Hepatic stellate cell (primary cell): Measurements from ENCODE around the gene RSU1.

Source experiments
- DNase-seq: peaks from one replicate; pipeline ENCODE4 v3.0.0; 2011; ENCODE audit warnings: low spot score

The RSU1 gene

DNA sequence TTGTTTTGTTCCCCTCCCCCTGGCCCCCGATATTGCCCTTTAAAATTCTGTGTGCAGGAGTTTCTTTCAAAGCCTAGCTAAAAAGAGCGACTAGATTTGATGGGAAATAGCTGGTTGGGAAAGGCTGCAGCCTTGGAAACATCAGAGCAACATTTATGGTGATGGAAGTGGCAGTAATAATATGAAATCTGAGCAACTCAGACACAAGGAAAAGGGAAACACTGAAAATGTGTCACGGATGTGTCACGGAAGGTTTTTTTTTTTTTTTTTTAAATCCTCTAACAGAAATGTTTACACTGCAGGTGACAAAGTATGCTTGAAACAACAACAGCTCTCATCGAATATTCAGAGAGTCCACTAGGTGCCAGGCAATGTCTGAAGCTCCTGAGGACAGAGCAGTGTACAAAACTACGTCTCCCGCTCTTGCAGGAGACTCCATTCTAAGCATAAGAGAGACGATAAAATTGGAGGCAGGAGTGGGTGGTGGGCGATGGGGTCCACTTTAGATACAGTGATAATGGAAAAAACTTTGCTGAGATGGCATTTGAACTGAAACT is 143.0 kb downstream of the RSU1 start:
- DNase-seq: no peak

DNA sequence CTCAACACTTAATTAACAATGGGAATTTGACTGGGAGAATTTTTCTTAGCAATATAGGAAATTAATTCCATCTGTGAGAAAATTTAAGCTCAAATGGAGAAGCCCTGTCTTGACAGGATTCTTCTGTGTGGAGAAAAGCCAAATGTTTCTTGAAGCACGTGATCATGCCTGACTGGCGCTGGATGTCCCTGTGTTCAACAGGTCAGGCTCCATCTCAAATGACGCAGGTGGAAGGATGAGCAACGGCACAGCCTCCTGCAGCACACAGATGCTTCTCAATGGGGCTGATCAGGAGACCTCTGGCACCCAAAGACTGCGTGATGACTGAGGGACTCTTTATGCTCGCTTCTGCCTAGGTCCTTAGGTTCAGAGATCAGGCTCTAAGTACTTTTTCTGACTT is 143.8 kb downstream of the RSU1 start:
- DNase-seq: no peak

DNA sequence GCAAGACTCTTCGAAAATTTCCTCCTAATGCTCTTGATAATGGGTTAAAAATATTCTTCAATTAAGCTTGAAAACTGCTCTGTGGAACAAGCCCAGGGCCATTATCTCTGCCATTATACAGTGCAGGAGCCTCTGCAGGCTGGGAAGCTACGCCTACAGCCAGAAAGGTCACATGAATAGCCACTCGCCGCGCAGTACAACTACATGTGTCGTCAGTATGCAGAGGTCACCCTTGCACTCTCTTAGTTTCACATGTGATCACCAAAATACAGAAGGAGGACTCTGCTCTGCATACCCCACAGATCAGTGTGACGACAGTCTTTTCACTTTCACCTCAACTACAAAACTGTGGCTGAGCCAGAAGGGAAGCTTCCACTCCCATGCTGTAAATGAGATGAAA is 153.8 kb downstream of the RSU1 start:
- no peak for DNase-seq

DNA sequence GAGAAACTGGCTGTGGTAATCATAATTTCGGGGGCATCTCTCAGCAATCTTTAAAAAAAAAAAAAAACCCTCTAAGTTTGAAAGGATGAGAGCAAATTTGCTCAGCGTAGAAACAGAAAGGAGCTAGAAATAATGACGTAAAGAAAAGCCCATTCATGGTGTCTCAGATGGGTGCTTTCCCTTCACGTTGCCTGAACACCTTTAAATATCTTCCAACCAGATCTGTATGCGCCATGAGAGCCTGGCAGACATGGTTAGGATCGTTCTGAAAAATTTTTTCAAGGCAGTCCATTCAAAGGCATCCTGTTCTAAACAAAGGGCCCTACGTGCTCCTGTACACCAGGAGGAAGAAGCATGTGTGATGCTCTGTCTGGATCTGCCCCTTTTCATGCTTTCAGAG is 154.3 kb downstream of the RSU1 start:
- no peak for DNase-seq

DNA sequence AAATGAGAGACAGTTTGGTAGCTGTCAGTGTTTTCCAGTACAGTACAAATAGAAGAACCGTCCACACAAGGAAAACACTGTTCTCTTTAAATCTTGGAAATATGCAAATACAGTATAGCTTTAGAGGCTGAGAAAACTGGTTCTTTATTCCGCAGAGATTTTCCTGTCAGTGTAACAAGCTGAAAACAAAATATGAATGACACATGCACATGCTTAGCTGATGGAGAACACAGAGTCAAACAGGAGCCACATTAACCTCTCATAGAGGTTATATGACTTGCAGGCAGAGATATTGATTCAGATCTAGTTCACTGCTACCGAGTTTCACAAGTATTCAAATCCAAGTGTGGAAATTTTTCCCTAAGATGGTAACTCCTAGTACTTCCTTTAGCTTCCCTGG is 160.3 kb downstream of the RSU1 start:
- no peak for DNase-seq

DNA sequence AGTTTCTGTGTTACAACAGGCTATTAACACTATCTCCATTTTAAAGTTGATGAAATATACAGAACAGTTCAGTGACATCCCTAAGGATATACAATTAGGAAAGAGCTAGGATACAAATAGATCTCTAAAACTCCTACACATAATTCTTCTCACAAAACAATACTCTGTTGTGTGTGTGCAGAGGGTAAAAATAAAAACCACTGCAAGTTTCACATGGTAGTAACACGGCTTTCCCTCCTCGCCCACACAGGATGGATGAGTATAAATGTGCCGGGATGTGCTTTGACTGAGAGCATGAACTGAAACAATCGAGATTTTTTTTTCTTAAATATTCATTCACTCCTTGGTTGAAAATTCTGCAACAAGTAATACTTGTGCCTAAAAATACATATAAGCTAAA is 164.0 kb downstream of the RSU1 start:
- DNase-seq: no peak

DNA sequence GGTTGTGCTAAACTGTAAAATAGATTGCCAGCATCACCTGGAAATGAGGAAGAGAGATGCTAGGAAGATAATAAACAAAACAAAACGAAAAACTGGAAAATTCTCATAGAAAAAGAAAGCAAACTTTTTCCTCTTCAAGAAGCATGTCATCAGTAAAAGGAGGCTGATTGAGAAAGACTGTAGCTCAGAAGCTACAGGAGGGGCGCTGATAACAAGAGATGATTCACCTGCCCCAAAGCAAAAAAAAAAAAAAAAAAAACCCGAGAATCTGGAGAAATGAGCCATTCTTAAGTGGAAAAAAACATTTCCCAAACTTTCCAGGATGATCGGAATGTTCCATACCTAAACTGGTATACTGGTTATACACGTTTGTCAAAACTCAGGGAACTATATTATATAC is 165.1 kb downstream of the RSU1 start:
- no peak for DNase-seq

DNA sequence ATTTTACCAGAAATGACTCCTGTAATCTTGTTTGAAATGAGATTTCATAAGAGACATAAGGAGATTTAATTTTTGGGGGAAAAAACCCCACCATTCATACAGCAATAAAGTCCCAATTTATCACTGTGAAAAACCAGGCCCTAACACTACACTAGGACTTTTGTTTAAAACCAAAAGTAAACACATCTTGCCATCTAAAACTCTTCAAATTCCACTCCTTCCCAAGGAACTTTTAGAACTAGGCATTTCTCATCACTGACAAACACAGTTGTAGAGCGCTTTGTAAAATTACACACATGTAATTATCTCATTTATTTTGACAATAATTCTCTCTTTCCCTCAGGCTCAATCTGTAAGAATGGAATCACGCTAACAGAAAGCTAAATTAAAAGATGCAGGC is 167.5 kb downstream of the RSU1 start:
- no peak for DNase-seq

GRCh38 chr10:16648366-16648765 is 168.9 kb downstream of the RSU1 start:
- no peak for DNase-seq

GRCh38 chr10:16646181-16647059 is 170.8 kb downstream of the RSU1 start:
- no peak for DNase-seq

DNA sequence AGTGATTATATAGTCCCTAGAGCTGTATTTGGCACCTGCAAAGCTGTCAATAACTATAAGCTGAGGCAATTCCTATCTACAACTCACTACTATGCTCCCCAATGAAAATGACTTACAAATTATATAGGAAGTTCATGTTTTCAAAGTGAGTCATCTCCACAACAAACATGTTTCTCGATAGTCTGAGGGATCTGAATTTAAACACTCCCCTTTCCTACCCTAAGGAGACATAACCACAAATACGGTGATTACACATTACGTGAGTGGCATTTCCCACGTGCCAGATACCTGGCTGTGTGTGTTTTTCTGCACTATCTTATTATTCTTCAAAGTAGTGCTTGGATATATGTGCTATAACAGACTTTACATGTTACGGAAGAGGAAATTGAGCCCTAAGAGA is 173.1 kb downstream of the RSU1 start:
- DNase-seq: peak; percentile 13

DNA sequence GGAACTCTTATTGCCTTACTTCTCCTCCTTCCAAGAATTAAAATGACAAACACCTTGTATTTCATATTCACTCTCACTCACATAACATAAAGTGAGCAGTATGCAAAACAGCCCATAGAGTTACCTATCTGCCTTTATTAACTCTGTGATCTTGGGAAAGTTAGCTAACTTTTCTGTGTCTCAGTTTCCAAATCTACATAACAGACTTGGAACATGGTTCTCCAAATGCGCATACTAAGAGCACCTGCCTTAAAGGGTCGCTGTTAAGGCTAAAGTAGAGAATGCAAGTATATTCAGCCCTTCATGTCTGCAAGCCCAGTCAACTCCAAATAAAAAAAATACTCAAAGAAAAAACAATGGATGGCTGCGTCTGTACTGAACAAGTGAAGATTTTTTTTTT is 173.7 kb downstream of the RSU1 start:
- DNase-seq: no peak

GRCh38 chr10:16640153-16640552 is 177.1 kb downstream of the RSU1 start:
- DNase-seq: no peak

- DNase-seq: no peak
Measured at GRCh38 chr10:16639471-16639870, 177.8 kb downstream of the RSU1 start.

GRCh38 chr10:16632996-16633395 is 184.2 kb downstream of the RSU1 start:
- no peak for DNase-seq

GRCh38 chr10:16626697-16627096 is 190.5 kb downstream of the RSU1 start:
- DNase-seq: no peak

GRCh38 chr10:16612981-16613355 is 204.3 kb downstream of the RSU1 start:
- DNase-seq: no peak

- DNase-seq: peak; percentile 9
Measured at GRCh38 chr10:16612115-16612980, 204.9 kb downstream of the RSU1 start.

- DNase-seq: no peak
Measured at GRCh38 chr10:16611037-16611436, 206.2 kb downstream of the RSU1 start.

DNA sequence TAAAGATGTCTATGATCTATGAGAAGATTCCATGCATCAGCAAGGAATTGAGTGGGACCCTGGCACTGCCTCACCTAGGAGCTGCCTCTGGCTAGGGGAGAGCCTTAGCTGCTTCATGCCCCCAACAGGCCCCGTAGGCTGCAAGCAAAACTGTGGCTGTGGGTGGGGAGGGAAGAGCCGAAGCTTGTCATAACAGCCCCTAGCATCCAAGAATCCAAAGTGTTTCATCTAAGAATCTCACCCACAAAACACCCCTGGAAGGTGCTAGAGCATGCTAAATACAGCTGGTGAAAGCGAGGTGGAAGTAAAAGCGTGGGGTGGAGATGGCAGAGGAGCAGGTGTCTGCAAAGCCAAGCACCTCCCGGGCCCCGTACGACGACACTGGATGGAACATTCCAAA is 208.0 kb downstream of the RSU1 start:
- no peak for DNase-seq

- DNase-seq: no peak
Measured at GRCh38 chr10:16606923-16607322, 210.3 kb downstream of the RSU1 start.

- DNase-seq: no peak
Measured at GRCh38 chr10:16606421-16606820, 210.8 kb downstream of the RSU1 start.

DNA sequence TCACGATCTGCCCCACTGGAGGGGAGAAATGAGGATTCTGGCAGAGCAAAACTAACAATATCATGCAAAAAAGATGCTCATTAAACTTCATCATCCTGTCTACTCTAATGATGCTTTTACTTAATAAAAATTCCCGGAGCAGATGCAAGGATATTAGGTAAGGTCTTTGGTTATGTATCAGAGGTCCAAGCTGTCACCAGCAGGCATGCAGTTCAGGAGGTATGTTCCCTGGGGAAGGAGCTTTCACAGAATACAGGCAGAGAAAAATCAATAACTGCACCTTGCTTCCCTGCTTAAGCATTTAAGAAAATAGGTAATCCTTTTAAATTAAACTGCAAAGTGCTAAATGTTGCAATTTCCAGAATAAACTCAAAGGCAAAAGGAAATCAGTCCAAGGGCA is 213.9 kb downstream of the RSU1 start:
- no peak for DNase-seq
